T-helper 2 cell treated with Interferon-gamma antibody and Interleukin-4, amounts not matched to agents 5 μg/mL and 100 μg/mL, for 36 hours (primary cell): Measurements from ENCODE around the gene HBQ1.
"Not testable (repeated sequence)": the region's sequence is repeated elsewhere in the genome, so short reads cannot be mapped to it uniquely, and the experiment has no call there.

ENCODE experiments used
- DNase-seq: peaks from one replicate; pipeline ENCODE4 v3.0.0; 2021; ENCODE audit warnings: low spot score
- H3K27ac Mint-ChIP-seq: one replicate; pipeline ENCODE4 v1.8.0; 2021; ENCODE audit warnings: mild to moderate bottlenecking, mixed read lengths
- H3K27me3 Mint-ChIP-seq: one replicate; pipeline ENCODE4 v1.8.0; 2021; ENCODE audit warnings: low read depth, mixed read lengths
- H3K36me3 Mint-ChIP-seq: one replicate; pipeline ENCODE4 v1.8.0; 2021; ENCODE audit warnings: low read depth, mixed read lengths
- H3K4me1 Mint-ChIP-seq: one replicate; pipeline ENCODE4 v1.8.0; 2021; ENCODE audit warnings: low read depth, mixed read lengths
- H3K4me3 Mint-ChIP-seq: one replicate; pipeline ENCODE4 v1.8.0; 2022; ENCODE audit warnings: mild to moderate bottlenecking, moderate library complexity, mixed read lengths
- H3K9me3 Mint-ChIP-seq: one replicate; pipeline ENCODE4 v1.8.0; 2021; ENCODE audit warnings: mixed read lengths

The HBQ1 gene

DNA sequence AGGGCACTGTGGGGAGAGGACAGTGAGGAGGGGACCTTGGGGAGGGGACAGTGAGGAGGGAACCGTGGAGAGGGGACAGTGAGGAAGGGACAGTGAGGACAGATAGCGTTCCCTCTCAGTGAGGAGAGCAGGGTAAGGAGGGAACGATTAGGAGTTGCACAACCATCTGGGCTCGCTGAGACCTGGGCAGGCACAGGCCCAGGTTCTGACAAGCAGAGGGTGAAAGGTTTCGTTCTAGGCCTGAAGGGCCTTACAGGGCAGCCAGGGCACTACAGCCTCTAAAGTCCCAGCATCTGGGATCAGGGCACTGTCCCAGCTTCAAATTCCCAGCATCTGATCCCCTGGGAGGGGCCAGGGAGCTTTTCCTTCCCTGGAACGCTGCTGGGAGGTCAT lies 27.1 kb upstream of the HBQ1 start:
- H3K9me3 Mint-ChIP-seq, H3K27ac Mint-ChIP-seq, H3K36me3 Mint-ChIP-seq, DNase-seq, H3K4me1 Mint-ChIP-seq, H3K4me3 Mint-ChIP-seq: not testable (repeated sequence)
- peaks cover 42% of the 10 kb centered on the region for H3K27me3 Mint-ChIP-seq

DNA sequence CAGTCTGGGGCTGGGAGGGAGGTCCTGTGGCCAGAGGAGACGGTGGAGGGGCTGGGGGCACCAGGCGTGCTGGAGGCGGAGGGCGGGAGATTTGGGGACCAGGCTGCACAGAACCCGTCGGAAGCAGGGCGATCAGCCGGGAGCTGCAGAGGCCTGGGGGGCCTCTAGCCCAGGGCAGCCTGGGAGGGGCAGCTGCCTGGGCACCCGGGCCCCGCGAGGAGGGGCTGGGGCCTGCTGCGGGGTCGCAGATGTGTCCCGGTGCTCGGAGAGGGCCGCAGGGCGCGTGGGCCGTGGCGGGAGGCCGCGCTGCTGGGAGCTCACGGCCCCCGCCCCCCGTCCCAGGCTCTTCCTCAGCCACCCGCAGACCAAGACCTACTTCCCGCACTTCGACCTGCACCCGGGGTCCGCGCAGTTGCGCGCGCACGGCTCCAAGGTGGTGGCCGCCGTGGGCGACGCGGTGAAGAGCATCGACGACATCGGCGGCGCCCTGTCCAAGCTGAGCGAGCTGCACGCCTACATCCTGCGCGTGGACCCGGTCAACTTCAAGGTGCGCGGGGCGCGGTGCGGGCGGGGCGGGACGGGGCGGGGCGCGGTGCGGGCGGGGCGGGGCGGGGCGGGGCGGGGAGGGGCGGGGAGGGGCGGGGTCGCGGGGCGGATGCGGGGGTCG lies 26.6 kb upstream of the HBQ1 start:
- H3K27me3 Mint-ChIP-seq: peaks cover 45% of the 10 kb centered on the region
- not testable (repeated sequence) for H3K36me3 Mint-ChIP-seq, H3K27ac Mint-ChIP-seq, H3K9me3 Mint-ChIP-seq, DNase-seq, H3K4me3 Mint-ChIP-seq, H3K4me1 Mint-ChIP-seq

DNA sequence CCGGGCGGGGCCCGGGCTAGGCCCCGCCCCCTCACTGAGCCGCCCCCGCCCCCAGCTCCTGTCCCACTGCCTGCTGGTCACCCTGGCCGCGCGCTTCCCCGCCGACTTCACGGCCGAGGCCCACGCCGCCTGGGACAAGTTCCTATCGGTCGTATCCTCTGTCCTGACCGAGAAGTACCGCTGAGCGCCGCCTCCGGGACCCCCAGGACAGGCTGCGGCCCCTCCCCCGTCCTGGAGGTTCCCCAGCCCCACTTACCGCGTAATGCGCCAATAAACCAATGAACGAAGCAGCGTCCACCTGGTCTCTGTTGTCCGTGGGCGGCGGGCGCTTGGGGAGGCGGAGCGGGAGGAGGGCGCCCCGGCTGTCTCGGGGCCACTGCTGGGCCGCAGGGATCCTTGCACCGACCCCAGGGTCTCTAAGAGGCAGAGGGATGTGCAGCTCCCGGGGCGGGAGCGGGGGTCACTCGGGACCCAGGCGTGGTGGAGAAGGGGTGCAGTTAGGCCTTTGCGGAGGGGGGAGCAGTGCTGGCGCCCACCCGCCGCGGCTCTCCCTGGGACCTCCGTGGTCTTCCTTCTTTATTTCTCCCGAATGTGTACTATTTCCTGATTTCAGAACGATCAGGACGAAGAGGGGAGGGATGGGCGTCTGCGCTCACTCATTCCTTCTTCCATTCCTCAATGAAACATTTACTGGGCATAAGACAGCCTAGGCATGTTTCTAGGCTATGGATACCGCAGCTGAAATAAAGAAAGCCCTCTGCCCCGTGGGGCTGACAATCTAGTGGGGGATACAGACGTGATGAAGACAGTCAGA lies 25.8 kb upstream of the HBQ1 start:
- Mint-ChIP-seq H3K27me3 (peaks cover 48% of the 10 kb centered on the region), H3K27ac (no peak overlapping the region), H3K36me3 (no peaks in the 10 kb centered on the region), H3K4me3 (peak overlapping the region; percentile 64), H3K9me3 (no peaks in the 10 kb centered on the region), H3K4me1 (peaks cover 5% of the 10 kb centered on the region)
- DNase-seq: peak; percentile 32

DNA sequence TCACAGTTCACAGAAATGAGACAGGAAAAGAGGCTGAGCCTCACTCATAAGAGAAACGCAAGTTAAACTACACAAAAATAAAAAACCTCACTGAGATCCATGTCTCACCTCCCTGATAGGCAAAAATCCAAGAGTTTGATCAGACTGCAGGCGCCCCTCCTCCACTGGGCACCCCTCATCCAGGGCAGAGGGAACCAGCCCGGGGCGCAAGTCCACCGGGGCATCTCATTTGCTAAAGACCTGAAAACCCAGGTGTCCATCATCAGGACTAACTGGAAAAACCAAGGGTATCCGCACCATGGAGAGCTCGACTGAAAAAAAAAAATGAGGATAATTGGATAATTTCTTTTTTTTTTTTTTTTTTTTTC lies 25.2 kb upstream of the HBQ1 start:
- no peaks in the 10 kb centered on the region for H3K9me3 Mint-ChIP-seq
- H3K36me3 Mint-ChIP-seq: no peaks in the 10 kb centered on the region
- no peak overlapping the region for H3K27ac Mint-ChIP-seq
- H3K4me1 Mint-ChIP-seq: peaks cover 5% of the 10 kb centered on the region
- peak overlapping the region; percentile 64 for H3K4me3 Mint-ChIP-seq
- DNase-seq: no peak
- H3K27me3 Mint-ChIP-seq: peaks cover 45% of the 10 kb centered on the region

DNA sequence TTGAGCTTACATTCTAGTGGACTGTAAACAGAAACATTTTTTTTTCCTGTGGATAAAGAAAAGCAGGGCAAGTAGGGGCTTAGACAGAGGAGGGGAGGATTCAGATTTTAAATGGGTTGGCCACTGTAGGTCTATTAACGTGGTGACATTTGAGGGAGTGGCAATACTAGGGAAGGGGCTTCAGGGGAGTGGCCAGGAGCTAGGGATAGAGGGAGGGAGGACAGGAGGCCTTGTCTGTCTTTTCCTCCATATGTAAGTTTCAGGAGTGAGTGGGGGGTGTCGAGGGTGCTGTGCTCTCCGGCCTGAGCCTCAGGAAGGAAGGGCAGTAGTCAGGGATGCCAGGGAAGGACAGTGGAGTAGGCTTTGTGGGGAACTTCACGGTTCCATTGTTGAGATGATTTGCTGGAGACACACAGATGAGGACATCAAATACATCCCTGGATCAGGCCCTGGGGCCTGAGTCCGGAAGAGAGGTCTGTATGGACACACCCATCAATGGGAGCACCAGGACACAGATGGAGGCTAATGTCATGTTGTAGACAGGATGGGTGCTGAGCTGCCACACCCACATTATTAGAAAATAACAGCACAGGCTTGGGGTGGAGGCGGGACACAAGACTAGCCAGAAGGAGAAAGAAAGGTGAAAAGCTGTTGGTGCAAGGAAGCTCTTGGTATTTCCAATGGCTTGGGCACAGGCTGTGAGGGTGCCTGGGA lies 21.0 kb upstream of the HBQ1 start:
- DNase-seq: no peak
- no peak overlapping the region for H3K27ac Mint-ChIP-seq
- no peak overlapping the region for H3K4me3 Mint-ChIP-seq
- H3K27me3 Mint-ChIP-seq: peaks cover 38% of the 10 kb centered on the region
- no peaks in the 10 kb centered on the region for H3K9me3 Mint-ChIP-seq
- H3K4me1 Mint-ChIP-seq: peaks cover 5% of the 10 kb centered on the region
- no peaks in the 10 kb centered on the region for H3K36me3 Mint-ChIP-seq

DNA sequence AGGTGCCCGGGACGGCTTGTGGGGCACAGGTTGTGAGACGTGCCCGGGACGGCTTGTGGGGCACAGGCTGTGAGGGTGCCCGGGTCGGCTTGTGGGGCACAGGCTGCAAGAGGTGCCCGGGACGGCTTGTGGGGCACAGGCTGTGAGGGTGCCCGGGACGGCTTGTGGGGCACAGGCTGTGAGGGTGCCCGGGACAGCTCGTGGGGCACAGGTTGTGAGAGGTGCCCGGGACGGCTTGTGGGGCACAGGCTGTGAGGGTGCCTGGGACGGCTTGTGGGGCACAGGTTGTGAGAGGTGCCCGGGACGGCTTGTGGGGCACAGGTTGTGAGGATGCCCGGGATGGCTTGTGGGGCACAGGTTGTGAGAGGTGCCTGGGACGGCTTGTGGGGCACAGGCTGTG lies 20.0 kb upstream of the HBQ1 start:
- DNase-seq, H3K36me3 Mint-ChIP-seq, H3K9me3 Mint-ChIP-seq, H3K27ac Mint-ChIP-seq, H3K4me1 Mint-ChIP-seq, H3K4me3 Mint-ChIP-seq: not testable (repeated sequence)
- H3K27me3 Mint-ChIP-seq: peaks cover 36% of the 10 kb centered on the region

DNA sequence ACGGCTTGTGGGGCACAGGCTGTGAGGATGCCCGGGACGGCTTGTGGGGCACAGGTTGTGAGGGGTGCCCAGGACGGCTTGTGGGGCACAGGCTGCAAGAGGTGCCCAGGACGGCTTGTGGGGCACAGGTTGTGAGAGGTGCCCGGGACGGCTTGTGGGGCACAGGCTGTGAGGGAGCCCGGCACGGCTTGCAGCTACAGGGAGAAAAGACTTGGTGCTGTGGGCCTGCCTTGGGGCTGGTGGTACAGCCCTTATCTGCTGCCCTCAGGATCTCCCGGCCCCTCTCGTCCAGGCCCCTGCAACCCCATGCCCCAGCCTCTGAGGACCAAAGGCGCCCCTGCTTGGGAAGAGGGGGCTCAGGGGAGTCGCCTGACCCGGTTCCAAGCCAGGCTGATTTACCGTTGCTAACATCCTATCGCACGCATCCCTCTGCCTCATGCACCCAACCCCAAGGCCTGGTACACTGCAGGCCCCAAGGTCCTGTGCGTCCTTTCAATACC lies 19.5 kb upstream of the HBQ1 start:
- H3K4me1 Mint-ChIP-seq: no peaks in the 10 kb centered on the region
- no peak overlapping the region for H3K4me3 Mint-ChIP-seq
- H3K9me3 Mint-ChIP-seq: no peaks in the 10 kb centered on the region
- no peak overlapping the region for H3K27ac Mint-ChIP-seq
- peaks cover 37% of the 10 kb centered on the region for H3K27me3 Mint-ChIP-seq
- no peaks in the 10 kb centered on the region for H3K36me3 Mint-ChIP-seq
- no peak for DNase-seq

DNA sequence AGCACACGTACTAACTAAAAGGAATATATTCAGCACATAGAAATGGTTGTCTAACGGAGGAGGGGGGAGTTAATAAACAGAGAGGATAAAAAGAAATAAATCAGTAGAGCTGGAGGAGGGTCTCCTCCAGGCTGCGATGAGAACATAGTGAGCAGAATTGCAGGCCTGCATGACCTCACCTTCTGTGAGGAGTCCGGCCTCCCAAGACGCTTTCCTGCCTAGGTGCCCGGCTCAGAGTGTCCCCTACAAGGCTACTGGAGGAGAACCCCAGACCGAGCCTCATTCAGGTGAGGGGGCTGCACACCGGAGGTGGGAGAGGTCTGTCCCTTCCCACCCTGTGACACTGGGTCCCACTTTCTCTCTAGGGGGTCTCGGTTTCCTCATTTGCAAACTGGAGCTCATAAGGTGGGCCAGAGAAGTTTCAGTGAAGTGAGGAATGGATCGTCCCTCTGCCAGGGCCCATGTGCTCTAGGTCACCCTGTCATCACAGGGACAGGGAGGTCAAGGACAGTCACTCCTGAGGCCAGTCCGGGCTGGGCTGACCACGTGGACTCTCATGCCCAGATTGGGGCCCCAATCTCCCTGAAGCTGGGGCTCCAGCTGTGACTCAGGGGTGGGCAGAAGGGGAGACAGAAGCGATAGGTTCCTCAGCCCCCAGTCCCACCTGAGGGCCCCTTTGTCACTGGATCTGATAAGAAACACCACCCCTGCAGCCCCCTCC lies 17.8 kb upstream of the HBQ1 start:
- DNase-seq: no peak
- Mint-ChIP-seq H3K27ac (no peak overlapping the region), H3K27me3 (peaks cover 43% of the 10 kb centered on the region), H3K4me1 (no peaks in the 10 kb centered on the region), H3K9me3 (no peaks in the 10 kb centered on the region), H3K4me3 (no peak overlapping the region), H3K36me3 (no peaks in the 10 kb centered on the region)

DNA sequence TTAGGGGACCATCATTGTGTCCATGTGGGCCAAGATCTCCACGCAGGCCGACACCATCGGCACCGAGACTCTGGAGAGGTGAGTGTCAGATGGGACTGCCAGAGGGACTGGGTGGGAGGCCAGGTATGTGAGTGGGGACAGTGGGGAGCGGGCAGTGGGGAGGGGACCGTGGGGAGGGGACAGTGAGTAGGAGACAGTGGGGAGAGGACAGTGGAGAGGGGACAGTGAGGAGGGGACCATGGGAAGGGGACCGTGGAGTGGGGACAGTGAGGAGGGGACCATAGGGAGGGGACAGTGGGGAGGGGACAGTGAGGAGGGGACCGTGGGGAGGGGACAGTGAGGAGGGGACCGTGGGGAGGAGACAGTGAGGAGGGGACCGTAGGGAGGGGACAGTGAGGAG lies 17.1 kb upstream of the HBQ1 start:
- not testable (repeated sequence) for H3K9me3 Mint-ChIP-seq, DNase-seq, H3K4me3 Mint-ChIP-seq, H3K27ac Mint-ChIP-seq, H3K36me3 Mint-ChIP-seq, H3K4me1 Mint-ChIP-seq
- H3K27me3 Mint-ChIP-seq: peaks cover 45% of the 10 kb centered on the region

DNA sequence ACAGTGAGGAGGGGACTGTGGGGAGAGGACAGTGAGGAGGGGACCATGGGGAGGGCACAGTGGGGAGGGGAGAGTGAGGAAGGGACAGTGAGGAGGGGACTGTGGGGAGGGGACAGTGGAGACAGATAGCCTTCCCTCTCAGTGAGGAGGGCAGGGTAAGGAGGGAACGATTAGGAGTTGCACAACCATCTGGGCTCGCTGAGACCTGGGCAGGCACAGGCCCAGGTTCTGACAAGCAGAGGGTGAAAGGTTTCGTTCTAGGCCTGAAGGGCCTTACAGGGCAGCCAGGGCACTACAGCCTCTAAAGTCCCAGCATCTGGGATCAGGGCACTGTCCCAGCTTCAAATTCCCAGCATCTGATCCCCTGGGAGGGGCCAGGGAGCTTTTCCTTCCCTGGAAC lies 16.6 kb upstream of the HBQ1 start:
- not testable (repeated sequence) for DNase-seq, H3K4me1 Mint-ChIP-seq, H3K4me3 Mint-ChIP-seq, H3K27ac Mint-ChIP-seq, H3K36me3 Mint-ChIP-seq, H3K9me3 Mint-ChIP-seq
- H3K27me3 Mint-ChIP-seq: peaks cover 47% of the 10 kb centered on the region

DNA sequence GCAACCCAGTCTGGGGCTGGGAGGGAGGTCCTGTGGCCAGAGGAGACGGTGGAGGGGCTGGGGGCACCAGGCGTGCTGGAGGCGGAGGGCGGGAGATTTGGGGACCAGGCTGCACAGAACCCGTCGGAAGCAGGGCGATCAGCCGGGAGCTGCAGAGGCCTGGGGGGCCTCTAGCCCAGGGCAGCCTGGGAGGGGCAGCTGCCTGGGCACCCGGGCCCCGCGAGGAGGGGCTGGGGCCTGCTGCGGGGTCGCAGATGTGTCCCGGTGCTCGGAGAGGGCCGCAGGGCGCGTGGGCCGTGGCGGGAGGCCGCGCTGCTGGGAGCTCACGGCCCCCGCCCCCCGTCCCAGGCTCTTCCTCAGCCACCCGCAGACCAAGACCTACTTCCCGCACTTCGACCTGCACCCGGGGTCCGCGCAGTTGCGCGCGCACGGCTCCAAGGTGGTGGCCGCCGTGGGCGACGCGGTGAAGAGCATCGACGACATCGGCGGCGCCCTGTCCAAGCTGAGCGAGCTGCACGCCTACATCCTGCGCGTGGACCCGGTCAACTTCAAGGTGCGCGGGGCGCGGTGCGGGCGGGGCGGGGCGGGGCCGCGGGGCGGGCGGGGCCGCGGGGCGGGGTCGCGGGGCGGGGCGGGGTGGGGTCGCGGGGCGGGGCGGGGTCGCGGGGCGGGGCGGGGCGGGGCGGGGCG lies 16.0 kb upstream of the HBQ1 start:
- H3K9me3 Mint-ChIP-seq, H3K36me3 Mint-ChIP-seq, H3K4me3 Mint-ChIP-seq, DNase-seq, H3K4me1 Mint-ChIP-seq, H3K27ac Mint-ChIP-seq: not testable (repeated sequence)
- H3K27me3 Mint-ChIP-seq: peaks cover 50% of the 10 kb centered on the region

DNA sequence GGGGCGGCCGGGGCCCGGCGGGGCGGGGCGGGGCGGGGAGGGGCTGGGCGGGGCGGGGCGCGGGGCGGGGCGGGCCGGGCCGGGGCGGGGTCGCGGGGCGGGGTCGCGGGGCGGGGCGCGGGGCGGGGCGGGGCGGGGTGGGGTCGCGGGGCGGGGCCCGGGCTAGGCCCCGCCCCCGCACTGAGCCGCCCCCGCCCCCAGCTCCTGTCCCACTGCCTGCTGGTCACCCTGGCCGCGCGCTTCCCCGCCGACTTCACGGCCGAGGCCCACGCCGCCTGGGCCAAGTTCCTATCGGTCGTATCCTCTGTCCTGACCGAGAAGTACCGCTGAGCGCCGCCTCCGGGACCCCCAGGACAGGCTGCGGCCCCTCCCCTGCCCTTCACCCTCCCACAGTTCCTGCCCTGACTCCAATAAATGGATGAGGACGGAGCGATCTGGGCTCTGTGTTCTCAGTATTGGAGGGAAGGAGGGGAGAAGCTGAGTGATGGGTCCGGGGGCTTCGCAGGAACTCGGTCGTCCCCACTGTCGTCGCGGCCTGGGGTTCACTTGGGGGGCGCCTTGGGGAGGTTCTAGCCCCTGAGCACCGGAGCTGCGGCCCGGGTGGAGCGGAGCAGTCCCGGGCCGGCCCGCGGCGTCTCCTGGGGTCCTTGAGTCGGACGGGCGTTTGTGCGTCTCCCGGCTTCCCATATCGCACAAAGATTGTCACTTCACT lies 15.3 kb upstream of the HBQ1 start:
- no peak overlapping the region for H3K4me3 Mint-ChIP-seq
- H3K27me3 Mint-ChIP-seq: peaks cover 53% of the 10 kb centered on the region
- H3K4me1 Mint-ChIP-seq: no peaks in the 10 kb centered on the region
- no peak overlapping the region for H3K27ac Mint-ChIP-seq
- DNase-seq: no peak
- H3K9me3 Mint-ChIP-seq: no peaks in the 10 kb centered on the region
- no peaks in the 10 kb centered on the region for H3K36me3 Mint-ChIP-seq
